ENCODE measurements around the gene D2HGDH. TPM values are rescaled to one million over a fixed set of nuclear protein-coding genes. Genes with fewer than 3 reads are reported as not detected.

D2HGDH gene
- total and polyA plus RNA-seq, 7 experiments from 2014 or later = 3.5 to 49.8 (median 32.5) TPM

- H3K27ac ChIP-seq (ENCODE audit: low read depth, low read length) = no peak overlapping the region
- H3K4me3 ChIP-seq (ENCODE audit: low read length) = no peak overlapping the region
- DNase-seq (peak in 1 of 9 donors; percentile 2), ATAC-seq (no peak)
- Mint-ChIP-seq H3K36me3 (peaks cover 0 to 34% (median 21%) of the 10 kb centered on the region in 5 donors), H3K4me1 (peaks cover 0 to 15% (median 6%) of the 10 kb centered on the region in 7 donors), H3K4me3 (peak overlapping the region in 1 of 10 donors; percentile 42), H3K27me3 (no peaks in the 10 kb centered on the region), H3K9me3 (peaks cover 0 to 12% (median 4%) of the 10 kb centered on the region in 11 donors), H3K27ac (peak overlapping the region in 2 of 9 donors; percentile 71 to 88)
- ChIA-PET CTCF (no interaction called here), POLR2A (no interaction called here)
- H3K27me3 ChIP-seq (ENCODE audit: control insufficient read depth in 2 of 2, insufficient read depth in 2 of 2, low read length in 2 of 2) = no peaks in the 10 kb centered on the region
- peaks cover 0 to 29% of the 10 kb centered on the region in 2 donors for H3K4me1 ChIP-seq (ENCODE audit: control insufficient read depth in 2 of 2, insufficient read depth in 2 of 2, low read length in 2 of 2)
- H3K36me3 ChIP-seq (ENCODE audit: control insufficient read depth in 2 of 3, insufficient read depth in 3 of 3, low read length in 3 of 3) = peaks cover 0 to 33% (median 13%) of the 10 kb centered on the region in 3 experiments
- intact Hi-C loops (cut with micrococcal nuclease) = no loop called here
- H3K9me3 ChIP-seq (ENCODE audit: control insufficient read depth in 2 of 3, low read length in 3 of 3) = peaks cover 0 to 5% (median 0%) of the 10 kb centered on the region in 3 experiments
Measured at GRCh38 chr2:241760301-241760771, 25.9 kb downstream of the D2HGDH start.

- ATAC-seq (no peak), DNase-seq (peak in 1 of 9 donors; percentile 5)
- Mint-ChIP-seq H3K27me3 (no peaks in the 10 kb centered on the region), H3K36me3 (peaks cover 0 to 27% (median 21%) of the 10 kb centered on the region in 5 donors), H3K27ac (peak overlapping the region in 3 of 9 donors; percentile 35 to 61 (median 57)), H3K4me3 (peak overlapping the region in 2 of 10 donors; percentile 17 to 60), H3K4me1 (peaks cover 0 to 15% (median 6%) of the 10 kb centered on the region in 7 donors), H3K9me3 (peaks cover 0 to 12% (median 4%) of the 10 kb centered on the region in 11 donors)
- Histone ChIP-seq H3K27ac (ENCODE audit: low read depth, low read length) (no peak overlapping the region), H3K4me3 (ENCODE audit: low read length) (peak overlapping the region; percentile 43), H3K36me3 (ENCODE audit: control insufficient read depth in 2 of 3, insufficient read depth in 3 of 3, low read length in 3 of 3) (peaks cover 0 to 13% (median 5%) of the 10 kb centered on the region in 3 experiments), H3K4me1 (ENCODE audit: control insufficient read depth in 2 of 2, insufficient read depth in 2 of 2, low read length in 2 of 2) (peaks cover 0 to 29% of the 10 kb centered on the region in 2 donors), H3K9me3 (ENCODE audit: control insufficient read depth in 2 of 3, low read length in 3 of 3) (peaks cover 0 to 5% (median 0%) of the 10 kb centered on the region in 3 experiments), H3K27me3 (ENCODE audit: control insufficient read depth in 2 of 2, insufficient read depth in 2 of 2, low read length in 2 of 2) (no peaks in the 10 kb centered on the region)
- CTCF ChIA-PET = no interaction called here
- intact Hi-C loops (cut with micrococcal nuclease) = no loop called here
- POLR2A ChIA-PET = no interaction called here
Measured at GRCh38 chr2:241762321-241762932, 28.0 kb downstream of the D2HGDH start.

- Histone ChIP-seq H3K4me1 (ENCODE audit: control insufficient read depth in 2 of 2, insufficient read depth in 2 of 2, low read length in 2 of 2) (peaks cover 0 to 29% of the 10 kb centered on the region in 2 donors), H3K27me3 (ENCODE audit: control insufficient read depth in 2 of 2, insufficient read depth in 2 of 2, low read length in 2 of 2) (no peaks in the 10 kb centered on the region), H3K9me3 (ENCODE audit: control insufficient read depth in 2 of 3, low read length in 3 of 3) (peaks cover 0 to 5% (median 0%) of the 10 kb centered on the region in 3 experiments), H3K27ac (ENCODE audit: low read depth, low read length) (no peak overlapping the region), H3K4me3 (ENCODE audit: low read length) (no peak overlapping the region), H3K36me3 (ENCODE audit: control insufficient read depth in 2 of 3, insufficient read depth in 3 of 3, low read length in 3 of 3) (peaks cover 0 to 13% (median 5%) of the 10 kb centered on the region in 3 experiments)
- CTCF ChIA-PET = no interaction called here
- peaks cover 0 to 15% (median 6%) of the 10 kb centered on the region in 7 donors for H3K4me1 Mint-ChIP-seq
- POLR2A ChIA-PET = no interaction called here
- H3K27me3 Mint-ChIP-seq = no peaks in the 10 kb centered on the region
- peaks cover 0 to 23% (median 21%) of the 10 kb centered on the region in 5 donors for H3K36me3 Mint-ChIP-seq
- intact Hi-C loops (cut with micrococcal nuclease) = no loop called here
- H3K9me3 Mint-ChIP-seq = peaks cover 0 to 12% (median 4%) of the 10 kb centered on the region in 11 donors
- ATAC-seq = peak; percentile 81
- peak in 1 of 9 donors; percentile 11 for DNase-seq
- peak overlapping the region in 2 of 10 donors; percentile 17 to 60 for H3K4me3 Mint-ChIP-seq
- H3K27ac Mint-ChIP-seq = peak overlapping the region in 4 of 9 donors; percentile 14 to 61 (median 44)
Measured at GRCh38 chr2:241762933-241763369, 28.5 kb downstream of the D2HGDH start.

GRCh38 chr2:241763551-241764274, 29.3 kb downstream of the D2HGDH start:
- peaks cover 0 to 29% of the 10 kb centered on the region in 2 donors for H3K4me1 ChIP-seq (ENCODE audit: control insufficient read depth in 2 of 2, insufficient read depth in 2 of 2, low read length in 2 of 2)
- peaks cover 0 to 13% (median 5%) of the 10 kb centered on the region in 3 experiments for H3K36me3 ChIP-seq (ENCODE audit: control insufficient read depth in 2 of 3, insufficient read depth in 3 of 3, low read length in 3 of 3)
- H3K27me3 ChIP-seq (ENCODE audit: control insufficient read depth in 2 of 2, insufficient read depth in 2 of 2, low read length in 2 of 2) = no peaks in the 10 kb centered on the region
- ATAC-seq (peak; percentile 55), DNase-seq (peak in 1 of 9 donors; percentile 1)
- peaks cover 0 to 12% (median 4%) of the 10 kb centered on the region in 11 donors for H3K9me3 Mint-ChIP-seq
- no peaks in the 10 kb centered on the region for H3K27me3 Mint-ChIP-seq
- intact Hi-C loops (cut with micrococcal nuclease) = no loop called here
- ChIA-PET POLR2A (interaction anchor here (0.5 kb wide), 1 partner anchor 77 kb away, joined by 6 read pairs; no protein-coding TSS in a partner anchor), CTCF (no interaction called here)
- peak overlapping the region in 1 of 9 donors; percentile 57 for H3K27ac Mint-ChIP-seq
- H3K4me3 ChIP-seq (ENCODE audit: low read length) = no peak overlapping the region
- peaks cover 0 to 21% (median 19%) of the 10 kb centered on the region in 5 donors for H3K36me3 Mint-ChIP-seq
- H3K27ac ChIP-seq (ENCODE audit: low read depth, low read length) = no peak overlapping the region
- peaks cover 0 to 15% (median 6%) of the 10 kb centered on the region in 7 donors for H3K4me1 Mint-ChIP-seq
- peak overlapping the region in 1 of 10 donors; percentile 17 for H3K4me3 Mint-ChIP-seq
- peaks cover 0 to 5% (median 0%) of the 10 kb centered on the region in 3 experiments for H3K9me3 ChIP-seq (ENCODE audit: control insufficient read depth in 2 of 3, low read length in 3 of 3)

- peaks cover 0 to 9% (median under 1%) of the 10 kb centered on the region in 3 experiments for H3K36me3 ChIP-seq (ENCODE audit: control insufficient read depth in 2 of 3, insufficient read depth in 3 of 3, low read length in 3 of 3)
- H3K27me3 ChIP-seq (ENCODE audit: control insufficient read depth in 2 of 2, insufficient read depth in 2 of 2, low read length in 2 of 2) = no peaks in the 10 kb centered on the region
- H3K36me3 Mint-ChIP-seq = peaks cover 0 to 15% (median 12%) of the 10 kb centered on the region in 5 donors
- H3K4me1 ChIP-seq (ENCODE audit: control insufficient read depth in 2 of 2, insufficient read depth in 2 of 2, low read length in 2 of 2) = peaks cover 0 to 29% of the 10 kb centered on the region in 2 donors
- H3K27me3 Mint-ChIP-seq = no peaks in the 10 kb centered on the region
- CTCF ChIA-PET = no interaction called here
- H3K4me3 Mint-ChIP-seq = no peak overlapping the region
- peak overlapping the region in 2 of 9 donors; percentile 16 to 30 for H3K27ac Mint-ChIP-seq
- H3K9me3 ChIP-seq (ENCODE audit: control insufficient read depth in 2 of 3, low read length in 3 of 3) = peaks cover 0 to 5% (median 0%) of the 10 kb centered on the region in 3 experiments
- ATAC-seq (no peak), DNase-seq (no peak)
- peaks cover 0 to 9% (median 4%) of the 10 kb centered on the region in 11 donors for H3K9me3 Mint-ChIP-seq
- no peak overlapping the region for H3K27ac ChIP-seq (ENCODE audit: low read depth, low read length)
- intact Hi-C loops (cut with micrococcal nuclease) = no loop called here
- H3K4me1 Mint-ChIP-seq = peaks cover 0 to 15% (median 6%) of the 10 kb centered on the region in 7 donors
- H3K4me3 ChIP-seq (ENCODE audit: low read length) = no peak overlapping the region
- POLR2A ChIA-PET = interaction anchor here (0.5 kb wide), 1 partner anchor 77 kb away, joined by 6 read pairs; no protein-coding TSS in a partner anchor
Measured at GRCh38 chr2:241764275-241765241, 30.1 kb downstream of the D2HGDH start.

Data from naive thymus-derived CD4-positive, alpha-beta T cell (primary cell).